PC-9 (cell line): ENCODE measurements around the gene PXMP2. TPM values are rescaled to one million over a fixed set of nuclear protein-coding genes. Genes with fewer than 3 reads are reported as not detected.

ENCODE experiments used
- BruUV-seq: library from RNA; stranded (reverse); fragments of 400-500 nt; replicated peaks from 2 replicates; lab custom pipeline; 2021; lab: Mats Ljungman, UMichigan
- CTCF ChIA-PET: fragments of 300-600 bp; sonication (Branson Sonifier 250); formaldehyde crosslinking; loops from one replicate; lab custom pipeline; 2022; ENCODE audit warnings: antibody characterized with exemption; lab: Charles Lee
- POLR2A ChIA-PET: fragments of 300-600 bp; sonication (Branson Sonifier 250); formaldehyde crosslinking; loops from one replicate; lab custom pipeline; 2022; ENCODE audit warnings: antibody characterized with exemption; ENCODE audit not compliant: unreplicated experiment; lab: Charles Lee
- DNase-seq, 2 experiments: peaks; one replicate each; pipeline versions ENCODE4 v3.0.0 to v3.0.0-alpha.2; 2015 to 2022; ENCODE audit warnings: mixed read lengths in 1 of 2
- H2AFZ ChIP-seq: fragments of 200-600 bp; sonication (generic); 2 replicates; pipeline ENCODE4 v1.8.1; 2017; ENCODE audit warnings: antibody characterized with exemption
- H3F3A ChIP-seq: fragments of 200-600 bp; sonication (generic); 2 replicates; pipeline ENCODE4 v1.8.1; 2017; ENCODE audit warnings: antibody characterized with exemption, mild to moderate bottlenecking, low read depth; ENCODE audit not compliant: insufficient read depth
- H3K27ac ChIP-seq: fragments of 200-600 bp; sonication (generic); 2 replicates; pipeline ENCODE4 v1.6.1; 2016; ENCODE audit warnings: mixed run types
- H3K27me3 ChIP-seq: fragments of 200-600 bp; sonication (generic); 2 replicates; pipeline ENCODE4 v1.6.1; 2016; ENCODE audit warnings: low read depth, mixed run types; ENCODE audit not compliant: insufficient read depth
- H3K36me3 ChIP-seq: fragments of 200-600 bp; sonication (generic); 2 replicates; pipeline ENCODE4 v1.6.1; 2016; ENCODE audit warnings: low read depth, mixed run types
- H3K4me1 ChIP-seq: fragments of 200-600 bp; sonication (generic); replicated peaks from 2 replicates; pipeline ENCODE4 v1.6.1; 2016; ENCODE audit warnings: mixed run types; ENCODE audit not compliant: insufficient read depth
- H3K4me2 ChIP-seq: fragments of 200-600 bp; sonication (generic); 2 replicates; pipeline ENCODE4 v1.6.1; 2017; ENCODE audit warnings: mixed run types
- H3K4me3 ChIP-seq: fragments of 200-600 bp; sonication (generic); 2 replicates; pipeline ENCODE4 v1.6.1; 2016; ENCODE audit warnings: mixed run types
- H3K79me2 ChIP-seq: fragments of 200-600 bp; sonication (generic); 2 replicates; pipeline ENCODE4 v1.6.1; 2017; ENCODE audit warnings: low read depth, mixed run types
- H3K9me2 ChIP-seq: fragments of 200-600 bp; sonication (generic); 2 replicates; pipeline ENCODE4 v1.8.1; 2017; ENCODE audit warnings: mild to moderate bottlenecking; ENCODE audit not compliant: insufficient read depth
- H3K9me3 ChIP-seq: fragments of 200-600 bp; sonication (generic); 2 replicates; pipeline ENCODE4 v1.8.1; 2016; ENCODE audit warnings: low read depth; ENCODE audit not compliant: insufficient read depth
- H4K20me1 ChIP-seq: fragments of 200-600 bp; sonication (generic); 2 replicates; pipeline ENCODE4 v1.8.1; 2017; ENCODE audit not compliant: insufficient read depth
- CTCF ChIP-seq: fragments of 200-600 bp; sonication (generic); conservative IDR thresholded peaks from 2 replicates; pipeline ENCODE4 v1.6.1; 2017; ENCODE audit warnings: mixed run types, antibody characterized with exemption, mild to moderate bottlenecking, moderate library complexity
- EZH2 ChIP-seq: fragments of 200-600 bp; sonication (generic); IDR thresholded peaks from 2 replicates; pipeline ENCODE4 v1.8.0; 2017; ENCODE audit warnings: antibody characterized with exemption, low read depth
- intact Hi-C: fragments of 100-400 bp; cut with micrococcal nuclease; formaldehyde crosslinking; loops from one replicate; pipeline ENCODE4 v1.10.0; 2022; ENCODE audit not compliant: unreplicated experiment
- total RNA-seq: library from RNA; stranded (reverse); gene quantifications from 2 replicates; pipeline ENCODE4 v1.2.3, GENCODE V29; 2021

PXMP2 gene
- total RNA-seq, 1 experiment from 2014 or later, result 38.6 TPM

DNA sequence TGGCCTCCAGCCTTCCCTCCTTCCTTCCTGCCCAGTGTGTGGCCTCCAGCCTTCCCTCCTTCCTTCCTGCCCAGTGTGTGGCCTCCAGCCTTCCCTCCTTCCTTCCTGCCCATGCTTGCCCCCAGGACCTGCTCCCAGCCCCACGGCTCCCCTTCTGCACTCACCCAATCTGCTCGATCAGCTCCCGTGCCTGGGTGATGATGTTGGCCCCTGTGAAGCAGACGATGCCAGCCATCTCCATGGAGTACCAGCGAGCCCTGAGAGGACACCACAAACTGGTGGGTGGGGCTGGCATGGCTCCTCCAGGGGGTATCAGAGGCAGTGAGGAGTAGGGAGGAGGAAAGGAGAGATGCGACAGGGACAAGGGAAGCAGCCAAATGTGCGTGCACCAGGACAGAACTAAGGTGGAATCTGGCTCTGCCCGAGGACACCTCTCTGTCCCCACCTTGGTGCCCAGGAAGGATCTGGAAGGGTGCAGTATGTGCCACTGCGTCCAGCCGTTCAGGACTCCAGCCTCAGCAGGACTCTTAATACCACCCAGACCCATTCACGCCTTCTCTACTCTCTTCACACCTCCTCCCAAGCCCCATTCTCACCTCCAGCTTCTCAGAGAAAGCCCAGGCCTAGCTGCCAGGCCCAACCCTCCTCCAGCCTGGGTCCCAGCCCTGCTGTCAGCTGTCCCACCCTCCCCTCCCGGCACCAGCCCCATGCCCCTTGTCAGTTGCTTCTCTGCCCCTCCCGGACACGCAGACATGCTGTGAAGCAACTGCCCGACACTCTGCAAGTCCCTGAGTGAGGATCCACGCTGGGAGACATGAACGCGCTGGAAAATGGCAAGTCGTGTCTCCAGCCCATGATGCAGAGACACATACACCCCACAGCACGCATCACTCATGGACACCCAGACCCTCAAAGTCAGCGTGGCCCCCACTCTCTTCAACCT, 22.9 kb upstream of the PXMP2 start:
- Histone ChIP-seq H3K27me3 (no peaks in the 10 kb centered on the region), H3K79me2 (no peaks in the 10 kb centered on the region), H4K20me1 (no peaks in the 10 kb centered on the region), H3K27ac (no peak overlapping the region), H3K36me3 (peaks cover 23% of the 10 kb centered on the region), H3F3A (no peaks in the 10 kb centered on the region), H3K9me3 (no peaks in the 10 kb centered on the region), H3K9me2 (no peaks in the 10 kb centered on the region), H3K4me1 (no peaks in the 10 kb centered on the region), H3K4me2 (no peak overlapping the region), H3K4me3 (no peak overlapping the region), H2AFZ (no peak overlapping the region)
- POLR2A ChIA-PET, result no interaction called here
- no peak for DNase-seq
- intact Hi-C loops, result no loop called here
- no TSS peak for BruUV-seq
- TF ChIP-seq CTCF, result no peak
- TF ChIP-seq EZH2, result no peak
- CTCF ChIA-PET, result no interaction called here

DNA sequence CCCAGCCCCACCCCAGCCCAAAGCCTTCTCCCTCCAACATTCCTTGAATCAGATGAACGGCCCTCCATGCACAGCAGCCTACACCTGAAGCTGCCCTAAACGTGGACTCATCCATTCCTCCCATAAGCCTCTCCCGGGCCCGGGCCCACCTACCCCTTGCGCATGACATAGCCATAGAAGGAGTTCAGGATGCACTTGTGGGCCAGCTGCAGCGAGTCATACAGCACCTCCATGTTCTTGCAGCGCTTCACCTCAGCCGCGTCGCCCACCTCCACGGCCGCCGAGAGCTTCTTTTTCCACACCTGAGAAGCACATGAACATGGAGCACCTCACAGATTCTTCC, 22.3 kb upstream of the PXMP2 start:
- Histone ChIP-seq H4K20me1 (no peaks in the 10 kb centered on the region), H3K27me3 (no peaks in the 10 kb centered on the region), H2AFZ (no peak overlapping the region), H3K9me2 (no peaks in the 10 kb centered on the region), H3K79me2 (no peaks in the 10 kb centered on the region), H3K9me3 (no peaks in the 10 kb centered on the region), H3K4me3 (no peak overlapping the region), H3K36me3 (peaks cover 23% of the 10 kb centered on the region), H3K27ac (no peak overlapping the region), H3K4me1 (no peaks in the 10 kb centered on the region), H3F3A (no peaks in the 10 kb centered on the region), H3K4me2 (no peak overlapping the region)
- CTCF ChIA-PET, result no interaction called here
- intact Hi-C loops, result no loop called here
- POLR2A ChIA-PET, result no interaction called here
- no peak for TF ChIP-seq EZH2
- TF ChIP-seq CTCF, result no peak
- DNase-seq, result no peak
- no TSS peak for BruUV-seq

DNA sequence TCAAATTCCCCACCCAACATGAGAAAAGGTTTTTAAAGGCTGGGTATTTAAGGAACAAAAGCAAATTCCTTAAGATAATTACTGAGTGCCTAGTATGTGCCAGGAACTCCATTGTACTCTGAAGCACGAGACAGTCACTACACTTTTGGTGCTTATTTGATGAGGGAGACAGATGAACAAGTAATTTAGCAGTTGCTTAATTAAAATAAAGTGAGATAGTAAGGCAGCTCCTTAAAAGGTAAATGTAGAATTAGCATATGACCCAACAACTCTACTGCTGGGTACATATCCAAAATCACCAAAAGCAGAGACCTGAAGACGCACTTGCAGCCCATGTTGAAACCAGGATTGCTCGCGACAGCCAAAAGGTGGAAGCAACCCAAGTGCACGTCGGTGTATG, 21.6 kb upstream of the PXMP2 start:
- intact Hi-C loops, result no loop called here
- Histone ChIP-seq H3K4me1 (no peaks in the 10 kb centered on the region), H3K4me2 (no peak overlapping the region), H3K36me3 (peaks cover 21% of the 10 kb centered on the region; the same call in 1 of the 2 replicates), H3F3A (no peaks in the 10 kb centered on the region), H3K27me3 (no peaks in the 10 kb centered on the region), H3K4me3 (no peak overlapping the region), H3K9me2 (no peaks in the 10 kb centered on the region), H4K20me1 (no peaks in the 10 kb centered on the region), H3K79me2 (no peaks in the 10 kb centered on the region), H3K27ac (no peak overlapping the region), H2AFZ (no peak overlapping the region), H3K9me3 (no peaks in the 10 kb centered on the region)
- DNase-seq, result no peak
- ChIA-PET CTCF (no interaction called here), POLR2A (no interaction called here)
- no TSS peak for BruUV-seq
- TF ChIP-seq CTCF (no peak), EZH2 (no peak)
